Measurements from ENCODE around the gene SMIM38. TPM values are rescaled to one million over a fixed set of nuclear protein-coding genes. Genes with fewer than 3 reads are reported as not detected.

Gene SMIM38
- total RNA-seq, 1 donor from 2014 or later = 0.26 TPM

- H3K4me1 Mint-ChIP-seq (ENCODE audit: low read depth) = no peaks in the 10 kb centered on the region
- intact Hi-C loops (cut with micrococcal nuclease) = no loop called here
- no peaks in the 10 kb centered on the region for H3K36me3 Mint-ChIP-seq (ENCODE audit: low read depth)
- H3K4me3 Mint-ChIP-seq = no peak overlapping the region
- no peaks in the 10 kb centered on the region for H3K27me3 Mint-ChIP-seq (ENCODE audit: insufficient read depth)
- DNase-seq (ENCODE audit: low spot score) = no peak
- no peak overlapping the region for H3K27ac Mint-ChIP-seq
- H3K9me3 Mint-ChIP-seq = no peaks in the 10 kb centered on the region
These were observed 45.3 kb downstream of the SMIM38 start for GRCh38 chr11:69201066-69201365.

GRCh38 chr11:69201764-69202370 lies 46.1 kb downstream of the SMIM38 start:
- Mint-ChIP-seq H3K4me3 (no peak overlapping the region), H3K27ac (no peak overlapping the region), H3K27me3 (ENCODE audit: insufficient read depth) (no peaks in the 10 kb centered on the region), H3K4me1 (ENCODE audit: low read depth) (no peaks in the 10 kb centered on the region), H3K9me3 (no peaks in the 10 kb centered on the region), H3K36me3 (ENCODE audit: low read depth) (no peaks in the 10 kb centered on the region)
- DNase-seq (ENCODE audit: low spot score) = no peak
- intact Hi-C loops (cut with micrococcal nuclease) = no loop called here

GRCh38 chr11:69202511-69203221 lies 46.9 kb downstream of the SMIM38 start:
- Mint-ChIP-seq H3K36me3 (ENCODE audit: low read depth) (no peaks in the 10 kb centered on the region), H3K4me3 (no peak overlapping the region), H3K9me3 (no peaks in the 10 kb centered on the region), H3K27ac (no peak overlapping the region), H3K4me1 (ENCODE audit: low read depth) (no peaks in the 10 kb centered on the region), H3K27me3 (ENCODE audit: insufficient read depth) (no peaks in the 10 kb centered on the region)
- DNase-seq (ENCODE audit: low spot score) = no peak
- intact Hi-C loops (cut with micrococcal nuclease) = no loop called here

GRCh38 chr11:69203381-69203780 lies 47.6 kb downstream of the SMIM38 start:
- peaks cover 3% of the 10 kb centered on the region for H3K9me3 Mint-ChIP-seq
- DNase-seq (ENCODE audit: low spot score) = no peak
- no peaks in the 10 kb centered on the region for H3K27me3 Mint-ChIP-seq (ENCODE audit: insufficient read depth)
- H3K4me3 Mint-ChIP-seq = no peak overlapping the region
- H3K4me1 Mint-ChIP-seq (ENCODE audit: low read depth) = no peaks in the 10 kb centered on the region
- intact Hi-C loops (cut with micrococcal nuclease) = no loop called here
- H3K36me3 Mint-ChIP-seq (ENCODE audit: low read depth) = no peaks in the 10 kb centered on the region
- no peak overlapping the region for H3K27ac Mint-ChIP-seq

GRCh38 chr11:69203901-69204245 lies 48.1 kb downstream of the SMIM38 start:
- DNase-seq (ENCODE audit: low spot score) = no peak
- H3K4me3 Mint-ChIP-seq = no peak overlapping the region
- H3K9me3 Mint-ChIP-seq = peaks cover 6% of the 10 kb centered on the region
- H3K27ac Mint-ChIP-seq = no peak overlapping the region
- intact Hi-C loops (cut with micrococcal nuclease) = no loop called here
- H3K36me3 Mint-ChIP-seq (ENCODE audit: low read depth) = no peaks in the 10 kb centered on the region
- H3K4me1 Mint-ChIP-seq (ENCODE audit: low read depth) = no peaks in the 10 kb centered on the region
- no peaks in the 10 kb centered on the region for H3K27me3 Mint-ChIP-seq (ENCODE audit: insufficient read depth)

GRCh38 chr11:69204246-69204940 lies 48.7 kb downstream of the SMIM38 start:
- Mint-ChIP-seq H3K27ac (no peak overlapping the region), H3K4me1 (ENCODE audit: low read depth) (no peaks in the 10 kb centered on the region), H3K27me3 (ENCODE audit: insufficient read depth) (no peaks in the 10 kb centered on the region), H3K4me3 (no peak overlapping the region), H3K36me3 (ENCODE audit: low read depth) (no peaks in the 10 kb centered on the region), H3K9me3 (peaks cover 6% of the 10 kb centered on the region)
- no peak for DNase-seq (ENCODE audit: low spot score)
- intact Hi-C loops (cut with micrococcal nuclease) = no loop called here

GRCh38 chr11:69204941-69205742 lies 49.4 kb downstream of the SMIM38 start:
- H3K9me3 Mint-ChIP-seq = peaks cover 6% of the 10 kb centered on the region
- no peak overlapping the region for H3K27ac Mint-ChIP-seq
- no peak overlapping the region for H3K4me3 Mint-ChIP-seq
- H3K36me3 Mint-ChIP-seq (ENCODE audit: low read depth) = no peaks in the 10 kb centered on the region
- no peaks in the 10 kb centered on the region for H3K4me1 Mint-ChIP-seq (ENCODE audit: low read depth)
- H3K27me3 Mint-ChIP-seq (ENCODE audit: insufficient read depth) = no peaks in the 10 kb centered on the region
- no peak for DNase-seq (ENCODE audit: low spot score)
- intact Hi-C loops (cut with micrococcal nuclease) = no loop called here

Other genes with a start within 250 kb of the SMIM38 start
- gene MRGPRD, start 174.9 kb upstream of the SMIM38 start, total RNA-seq = not detected in 2 replicates
- gene MRGPRF, start 142.7 kb upstream of the SMIM38 start, total RNA-seq = not detected in 2 replicates
- gene TPCN2, start 107.0 kb upstream of the SMIM38 start, total RNA-seq = 17.4 and 19.2 TPM in 2 replicates
- gene MYEOV, start 138.2 kb downstream of the SMIM38 start, total RNA-seq = 0.93 and 1.9 TPM in 2 replicates

All from activated T-helper 1 cell treated with anti-CD3 and anti-CD28 coated beads, Interleukin-12 subunit alpha, Interleukin-12 subunit beta, Interleukin-2, Interleukin-4 antibody, amounts not matched to agents 30 ng/mL and 10 ng/mL and 1 ng/mL, durations not matched to agents 14 hours and 24 hours and 36 hours (primary cell).